Stimulated activated CD8-positive, alpha-beta memory T cell treated with anti-CD3 and anti-CD28 coated beads, Interleukin-4, amount 100 ng/mL, for 4 hours (primary cell): Measurements from ENCODE around the gene ABCC8.

Experiments used
- DNase-seq, 2 donors: peaks; one replicate each; pipeline ENCODE4 v3.0.0-alpha.2; 2020; ENCODE audit warnings: low read depth in 2 of 2, low spot score in 1 of 2

The ABCC8 gene

DNA sequence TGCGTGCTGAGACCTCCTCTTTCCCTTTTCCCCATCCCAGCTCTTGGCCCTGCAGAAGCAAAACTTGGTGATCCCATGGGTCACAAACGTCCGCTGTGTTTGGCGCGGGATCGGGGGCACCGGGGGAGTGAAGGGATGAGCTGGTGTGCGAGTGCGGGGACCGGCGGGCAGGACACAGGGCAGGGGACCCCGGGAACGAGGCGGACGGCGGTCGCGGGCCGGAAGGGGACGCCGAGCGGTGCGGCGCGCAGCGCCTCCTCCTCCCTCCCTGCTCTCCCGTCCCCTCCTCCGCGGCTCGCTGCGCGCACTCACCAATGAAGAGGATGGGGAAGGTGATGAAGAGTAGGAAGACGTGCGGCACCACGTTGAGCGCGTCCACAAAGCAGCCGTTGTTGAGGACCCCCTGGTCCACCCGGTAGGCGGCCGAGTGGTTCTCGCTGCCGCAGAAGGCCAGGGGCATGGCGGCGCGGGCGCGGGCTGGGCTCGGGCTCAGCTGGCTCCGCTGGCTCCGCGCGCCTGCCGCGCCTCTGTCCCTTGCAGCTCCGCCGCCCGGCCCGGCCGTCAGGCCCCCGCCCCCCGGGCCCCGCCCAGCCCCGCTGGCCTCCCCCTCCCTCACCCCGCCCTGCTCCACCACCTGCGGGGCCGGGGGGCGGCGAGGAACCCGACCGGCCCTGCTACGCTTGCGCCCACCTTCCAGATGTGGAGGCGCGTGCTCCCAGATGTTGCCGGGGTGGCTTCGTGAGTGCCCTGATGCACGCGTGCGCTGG, at the start of gene ABCC8:
ABCC8 (minus strand) TSS at position 529 of the 767 bp plus-strand sequence; CDS start at position 460, 69 bp downstream.
- DNase-seq = no peak

DNA sequence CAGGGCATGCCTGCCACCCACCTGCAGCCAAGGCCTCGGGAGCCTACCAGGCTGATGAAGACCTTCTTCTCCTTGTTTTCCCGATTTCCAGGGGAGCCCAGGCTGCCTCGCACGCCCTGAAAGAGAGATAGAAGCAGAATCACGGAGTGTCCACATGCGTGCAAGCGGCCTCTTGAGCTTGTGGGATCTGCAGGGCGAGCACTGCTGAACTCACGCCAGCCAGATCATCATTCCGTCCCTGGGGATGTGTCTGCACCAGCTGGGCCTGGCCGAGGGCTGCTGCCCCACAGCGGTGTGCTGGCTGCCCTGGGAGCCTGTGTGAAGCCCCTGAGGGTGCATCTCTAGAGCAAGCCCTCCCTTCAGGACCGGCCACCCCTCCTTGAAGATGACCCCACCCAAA, 49.7 kb upstream of the ABCC8 start:
- DNase-seq = no peak

DNA sequence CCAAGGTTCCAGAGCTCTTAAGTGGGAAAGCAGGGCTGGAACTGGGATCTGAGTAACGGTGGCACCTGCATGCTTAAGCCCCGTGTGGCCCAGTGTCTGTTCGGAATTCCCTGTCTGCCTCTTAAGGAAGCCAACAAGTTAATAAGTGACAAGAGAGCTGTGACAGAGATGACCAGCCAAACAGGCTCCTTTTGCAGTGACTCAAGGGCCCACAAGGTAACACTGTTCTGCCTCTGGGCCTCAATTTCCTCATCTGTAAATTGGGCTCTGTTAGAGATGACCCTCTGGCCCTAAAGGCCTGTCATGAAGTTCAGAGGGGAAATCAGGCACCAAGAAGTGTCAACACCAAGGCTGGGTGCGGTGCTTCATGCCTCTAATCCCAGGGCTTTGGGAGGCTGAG, 48.9 kb upstream of the ABCC8 start:
- DNase-seq = no peak

DNA sequence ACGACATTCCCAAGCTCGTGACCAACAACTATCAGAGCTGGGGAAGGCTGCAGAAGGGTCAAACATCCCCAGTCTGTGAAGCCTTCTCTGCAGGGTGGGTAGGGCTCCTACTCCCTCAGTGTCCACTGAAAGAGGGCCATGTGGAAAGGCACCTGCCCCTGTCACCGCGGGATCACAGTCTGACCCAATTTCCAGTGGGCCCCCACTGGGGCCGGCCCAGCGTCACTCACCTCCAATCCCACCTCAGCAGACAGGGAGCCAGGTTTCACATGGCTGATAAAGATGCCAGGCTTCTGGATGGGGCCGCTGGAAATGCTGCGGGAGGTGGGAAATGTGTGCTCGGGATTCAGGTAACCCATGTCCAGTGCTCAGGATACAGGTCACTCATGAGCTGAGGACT, 47.6 kb upstream of the ABCC8 start:
- DNase-seq = no peak

DNA sequence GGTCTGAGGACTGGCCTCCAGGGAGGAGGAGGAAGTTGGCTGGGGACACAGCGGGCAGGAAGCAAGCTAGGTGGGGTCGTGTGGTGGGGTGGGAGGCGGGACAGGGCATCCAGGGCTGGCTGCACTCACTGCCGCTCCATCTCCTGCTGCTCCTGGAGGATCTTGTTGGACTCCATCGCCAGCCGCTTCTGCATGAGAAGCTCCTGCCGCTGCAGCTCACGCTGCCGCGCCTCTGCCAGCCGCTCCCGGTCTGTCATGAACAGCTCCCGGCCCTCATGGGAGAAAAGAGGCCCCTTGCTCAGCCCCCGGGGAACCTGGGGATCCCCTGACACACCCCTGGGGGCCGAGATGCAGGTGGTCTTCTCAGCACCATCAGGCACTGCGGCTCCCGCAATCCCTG, 46.0 kb upstream of the ABCC8 start:
- DNase-seq = no peak

DNA sequence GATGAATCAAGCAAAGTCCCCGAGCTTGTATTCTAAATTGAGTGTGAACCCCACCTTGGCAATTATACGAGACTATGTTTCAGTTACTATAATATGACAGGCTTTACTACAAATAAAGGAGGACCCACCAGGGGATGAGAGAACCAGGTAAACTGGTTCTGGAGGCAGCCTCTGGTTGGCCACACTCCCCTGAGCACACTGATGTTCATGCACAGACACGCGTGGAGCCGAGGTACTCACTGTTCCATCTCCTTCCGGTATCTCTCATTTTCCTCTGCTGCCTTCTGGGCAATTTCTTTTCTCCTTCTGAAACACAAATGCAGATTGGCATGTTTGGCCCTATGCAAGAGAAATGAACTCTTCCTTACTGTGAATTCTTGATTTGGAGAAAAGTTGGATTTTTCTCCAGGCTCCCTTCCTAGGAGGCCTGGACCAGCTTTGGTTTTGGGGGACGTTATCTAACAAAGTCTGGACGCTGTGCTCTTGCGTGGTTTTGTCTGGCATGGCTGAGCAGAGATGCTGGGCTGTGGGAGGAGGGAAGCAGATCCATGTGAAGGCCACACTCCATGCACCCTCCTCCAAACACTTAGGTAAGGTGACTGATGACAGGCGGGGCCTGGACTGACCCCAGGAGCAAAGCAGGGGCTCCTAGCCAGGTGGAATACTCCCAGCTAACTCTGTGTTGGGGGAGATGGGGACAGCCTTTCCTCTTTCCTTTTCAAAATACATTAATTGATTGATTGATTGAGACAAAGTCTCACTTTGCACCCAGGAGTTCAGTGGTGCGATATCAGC, 44.7 kb upstream of the ABCC8 start:
- no peak for DNase-seq

DNA sequence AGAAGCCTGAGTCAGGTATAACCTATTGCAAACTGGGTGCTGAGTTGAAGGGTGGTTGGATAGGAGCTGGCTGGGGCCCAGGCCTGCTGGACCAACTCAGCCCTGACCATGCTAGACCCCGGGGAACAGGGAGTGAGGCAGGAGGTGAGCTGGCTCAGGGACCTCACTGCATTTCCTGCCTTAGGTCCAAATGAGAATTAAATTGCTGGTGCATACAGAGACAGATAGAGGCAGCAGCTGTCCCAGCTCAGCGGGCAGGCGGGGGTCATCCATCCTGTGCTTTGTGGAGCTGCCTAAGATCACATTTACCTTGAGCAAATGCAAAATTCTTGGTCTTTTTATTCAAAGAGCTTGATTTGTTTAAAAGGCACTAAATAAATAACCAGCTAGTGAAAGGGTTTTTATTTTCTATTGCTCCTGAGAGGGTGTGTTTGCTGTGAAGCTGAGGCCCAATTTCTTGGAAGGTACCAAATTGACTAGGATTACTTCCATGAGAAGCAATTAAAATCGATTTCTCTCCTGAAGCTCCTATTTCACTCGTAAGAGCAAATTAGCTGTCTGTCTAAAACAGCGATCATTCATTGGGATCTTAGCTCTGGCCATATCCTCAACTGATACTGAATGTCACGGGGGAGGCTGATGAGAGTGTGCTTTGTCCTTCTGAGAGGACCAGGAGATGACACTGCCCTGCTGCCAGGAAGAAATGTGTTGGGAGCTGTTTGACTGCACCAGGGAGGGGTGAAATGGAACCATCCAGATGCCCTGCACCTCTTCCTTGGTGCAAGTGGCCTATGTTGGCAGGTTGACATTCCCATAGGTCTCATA, 42.6 kb upstream of the ABCC8 start:
- no peak for DNase-seq

DNA sequence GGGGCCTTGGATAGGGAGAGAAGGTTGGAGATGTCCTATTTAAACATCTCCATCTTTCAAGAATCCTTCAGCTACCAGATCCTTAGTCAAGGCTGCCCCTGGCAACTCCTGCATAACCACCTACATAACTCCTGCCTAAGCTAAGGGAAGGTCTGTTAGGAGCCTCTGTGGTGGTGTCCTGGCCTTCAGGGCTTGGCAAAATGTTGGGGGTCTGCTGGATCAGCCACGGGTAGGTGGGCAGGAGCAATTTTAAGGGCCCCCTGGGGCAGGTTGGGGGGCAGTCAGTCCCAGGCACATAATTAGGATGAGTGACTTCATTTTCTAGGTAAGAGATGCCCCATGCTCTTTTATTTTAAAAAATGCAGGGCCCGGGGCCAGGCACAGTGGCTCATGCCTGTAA, 41.7 kb upstream of the ABCC8 start:
- no peak for DNase-seq

DNA sequence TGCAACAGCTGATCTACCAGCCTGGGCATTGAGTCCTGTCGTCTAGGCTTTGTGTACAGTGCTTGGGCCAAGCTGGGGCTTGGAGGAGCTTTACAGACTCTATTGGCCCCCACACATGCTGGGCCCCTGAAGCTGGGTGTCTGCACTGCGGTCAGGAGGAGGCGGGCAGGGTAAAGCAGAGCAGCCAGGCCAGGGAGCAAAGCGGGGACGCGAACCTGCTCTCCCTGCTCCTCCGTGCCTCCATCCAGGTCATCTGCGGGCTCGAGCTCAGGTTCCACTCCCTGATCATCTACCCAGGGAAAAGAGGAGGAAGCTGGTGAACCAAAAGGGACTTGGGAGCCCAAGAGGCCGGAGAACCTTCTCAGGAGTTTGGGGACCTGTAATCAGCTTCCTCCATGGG, 40.5 kb upstream of the ABCC8 start:
- DNase-seq = no peak

DNA sequence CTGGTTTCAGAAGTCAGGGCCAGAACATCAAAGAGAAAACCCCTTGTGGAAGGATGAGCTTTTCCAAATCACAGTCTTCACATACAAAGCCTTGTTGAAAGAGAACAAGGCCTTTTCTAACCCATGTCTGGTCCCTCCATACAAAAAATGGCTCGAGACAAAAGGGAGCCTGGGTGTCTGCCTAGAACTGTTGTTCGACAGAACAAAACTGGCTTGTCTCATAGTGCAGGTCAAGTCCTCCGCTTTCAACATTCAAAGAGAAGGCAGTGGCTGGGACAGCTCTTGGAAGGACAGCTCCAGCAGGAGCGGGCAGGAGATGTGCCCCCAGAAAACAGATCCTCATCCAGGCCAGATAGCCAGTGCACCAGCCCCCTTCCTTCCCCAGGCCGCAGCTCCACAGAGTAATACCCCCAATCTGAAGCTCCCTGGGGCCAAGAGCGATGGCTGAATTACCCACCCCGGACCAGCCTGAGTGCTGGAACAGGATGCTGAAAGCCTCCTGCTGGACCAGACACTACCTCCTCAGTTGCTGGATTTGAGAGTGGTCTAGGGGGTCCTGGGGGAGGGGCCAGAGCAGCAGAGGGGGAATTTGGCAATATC, 40.0 kb upstream of the ABCC8 start:
- no peak for DNase-seq

DNA sequence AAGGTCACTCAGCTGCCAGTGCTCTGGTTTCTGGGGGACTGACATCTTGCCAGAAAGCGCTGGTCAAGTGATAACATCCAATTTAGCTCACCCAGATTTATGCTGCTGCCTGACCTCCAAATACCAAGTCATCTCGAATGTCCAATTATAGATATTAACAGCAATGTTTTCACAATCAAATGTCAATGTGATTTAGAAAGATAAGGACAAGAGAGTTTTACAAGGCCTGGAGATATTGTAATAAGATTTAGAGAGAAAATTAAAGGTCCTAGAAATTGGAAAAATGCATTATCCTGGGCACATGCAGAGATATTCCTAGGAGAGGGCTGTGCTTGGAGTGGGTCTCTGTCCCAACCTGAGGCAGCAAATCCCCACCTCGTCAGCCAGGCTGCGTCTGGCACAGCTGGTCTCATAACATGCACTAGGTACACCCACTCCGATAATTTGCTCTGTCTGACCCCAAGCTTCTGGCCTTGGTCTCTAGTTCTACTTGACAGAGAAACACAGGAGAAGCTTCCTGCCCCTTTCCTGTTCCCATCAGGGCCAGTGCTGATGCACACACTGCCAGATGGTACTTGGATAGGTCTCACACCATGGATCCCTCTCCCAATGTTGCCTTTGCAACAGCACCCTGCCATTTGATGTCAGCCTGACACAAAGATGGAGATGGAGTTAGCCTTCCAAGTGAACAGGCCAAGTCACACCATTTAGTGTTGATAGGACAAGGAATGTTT, 39.0 kb upstream of the ABCC8 start:
- no peak for DNase-seq

DNA sequence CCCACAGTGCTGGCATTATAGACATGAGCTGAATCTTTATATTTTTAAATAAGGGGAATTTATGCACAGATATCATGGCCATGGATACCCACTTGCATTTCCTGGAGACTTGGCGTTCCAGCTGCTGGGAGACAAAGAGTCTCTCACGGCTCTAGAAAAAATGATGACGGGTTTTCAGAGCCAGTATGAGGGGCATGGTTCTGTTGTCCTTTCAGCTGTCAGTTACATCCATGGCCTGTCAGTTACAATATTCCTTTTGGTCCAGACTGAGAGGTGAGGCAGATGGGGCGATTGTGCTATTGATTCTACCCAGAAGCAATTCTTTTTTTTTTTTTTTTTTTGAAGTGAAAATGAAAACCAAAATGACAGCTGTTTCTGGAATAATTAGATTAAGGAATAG, 37.8 kb upstream of the ABCC8 start:
- no peak for DNase-seq

DNA sequence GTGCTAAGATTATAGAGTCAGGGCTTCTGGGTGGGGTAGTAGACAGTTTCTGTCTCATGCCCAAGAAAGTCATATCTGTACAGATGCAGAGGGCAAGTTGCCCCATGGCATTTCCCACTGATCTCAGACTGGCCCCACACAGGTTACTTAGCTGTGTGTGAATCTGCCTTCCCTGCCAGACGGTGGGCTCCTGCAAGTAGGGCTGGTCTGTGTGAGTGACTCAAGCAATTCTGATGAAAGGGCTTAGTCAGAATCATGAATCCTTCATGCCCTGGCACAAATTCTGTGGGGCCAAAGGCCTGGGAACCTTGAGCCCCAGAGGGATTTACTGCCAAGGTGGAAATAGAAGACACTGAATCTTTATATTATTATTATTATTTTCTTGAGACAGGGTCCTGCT, 37.2 kb upstream of the ABCC8 start:
- DNase-seq = no peak

DNA sequence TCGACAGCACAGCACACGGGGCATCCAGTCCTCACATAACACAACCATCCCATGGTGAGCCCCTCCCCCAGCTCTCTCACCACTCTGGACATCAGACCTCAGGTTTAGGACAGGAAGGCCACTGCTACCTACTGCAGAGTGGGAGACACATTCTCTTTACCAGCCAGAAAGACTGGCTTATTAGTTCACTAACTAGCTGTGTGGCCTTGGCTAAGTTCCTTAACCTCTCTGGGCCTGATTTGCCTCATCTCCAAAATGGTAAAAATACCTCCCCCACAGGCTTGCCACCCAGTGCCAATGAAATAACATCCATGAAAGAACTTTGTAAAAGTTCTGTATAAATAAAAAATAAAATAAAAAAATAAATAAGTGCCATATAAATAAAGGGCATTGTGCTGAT, 35.5 kb upstream of the ABCC8 start:
- no peak for DNase-seq

DNA sequence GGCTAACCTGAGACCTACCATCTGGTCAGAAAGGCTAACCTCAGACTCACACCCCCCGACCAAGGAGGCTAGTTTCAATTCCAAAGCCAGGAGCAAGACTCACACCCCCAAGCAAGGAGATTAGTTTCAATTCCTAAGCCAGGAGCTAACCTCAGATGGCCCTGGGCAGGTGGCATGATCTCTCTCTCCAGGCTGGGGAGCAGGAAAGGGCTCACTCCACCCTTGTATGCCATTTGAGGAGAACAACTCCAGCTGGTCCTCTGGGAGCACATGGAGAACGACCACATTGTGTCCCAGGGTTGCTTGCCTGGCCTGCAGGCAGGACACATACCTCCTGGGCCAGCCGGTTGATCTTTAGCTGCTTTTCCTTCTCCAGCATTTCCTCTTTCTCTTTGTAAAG, 34.9 kb upstream of the ABCC8 start:
- DNase-seq = no peak

DNA sequence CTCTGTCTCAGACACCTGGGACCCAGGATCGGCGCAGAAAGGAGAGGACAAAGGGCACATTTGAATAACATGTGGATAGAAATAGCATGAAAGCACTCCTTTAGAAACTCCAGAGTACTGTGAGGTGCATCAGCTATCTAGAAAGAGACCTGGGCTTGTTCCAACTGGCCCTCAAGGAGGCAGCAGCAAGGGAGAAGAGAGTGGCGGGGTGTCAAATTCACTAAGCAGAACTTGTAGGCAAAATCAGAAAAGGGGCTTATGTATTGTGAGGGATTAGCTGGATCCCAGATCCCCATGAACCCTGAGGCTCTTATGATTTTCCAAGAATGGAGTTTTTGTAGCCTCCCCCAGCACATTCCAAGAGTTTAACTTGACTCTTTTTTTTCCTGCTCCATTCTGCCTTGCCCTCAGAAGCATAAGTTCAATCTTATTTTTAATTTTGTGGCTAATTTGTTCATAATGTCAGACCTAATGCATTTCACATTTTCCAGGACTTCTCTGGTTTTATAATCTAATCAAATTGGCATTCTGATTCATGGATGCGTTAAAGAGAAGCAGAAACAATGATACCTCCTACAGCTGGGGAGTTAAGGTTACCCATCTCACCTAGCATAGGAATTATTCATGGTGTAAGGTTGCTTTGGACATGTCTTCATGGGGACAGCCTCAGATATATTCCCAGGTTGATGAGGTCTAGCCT, 34.0 kb upstream of the ABCC8 start:
- DNase-seq = no peak

DNA sequence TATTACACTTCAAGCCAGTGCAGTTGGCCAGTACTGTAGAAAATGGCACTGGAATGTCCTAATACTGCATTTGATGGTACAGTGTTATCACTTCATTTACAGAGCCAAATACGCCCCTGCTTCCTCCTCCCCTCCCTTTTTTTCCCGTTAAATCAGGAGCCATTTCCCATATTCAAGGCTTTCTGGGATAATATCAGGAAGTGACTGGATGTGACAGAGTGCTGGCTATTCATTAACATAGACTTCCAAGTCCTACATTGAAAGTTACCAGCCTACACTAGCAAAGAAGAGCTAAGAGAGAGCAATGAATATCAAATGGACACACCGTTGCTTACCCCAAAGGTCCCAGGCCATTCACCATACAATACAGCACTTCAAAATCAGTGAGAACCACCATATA, 32.1 kb upstream of the ABCC8 start:
- no peak for DNase-seq

DNA sequence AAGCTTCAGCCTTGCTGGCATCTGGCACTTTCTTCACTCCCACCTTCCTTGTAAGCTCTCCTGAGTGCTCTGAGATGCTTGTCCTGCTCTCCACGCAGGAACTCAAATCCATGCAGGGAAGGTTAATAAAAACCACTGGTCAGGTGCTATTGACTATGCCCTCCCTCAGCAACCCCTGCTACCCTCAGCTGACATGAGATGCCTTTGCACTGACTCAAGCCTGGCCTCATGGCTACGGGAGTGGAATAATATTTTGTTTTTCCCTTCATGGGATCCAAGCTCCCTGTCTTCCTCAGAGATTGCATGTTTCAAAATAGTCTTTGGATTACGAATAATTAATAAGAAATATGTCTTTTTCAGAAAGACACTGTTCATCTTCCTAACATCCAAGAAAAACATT, 31.7 kb upstream of the ABCC8 start:
- no peak for DNase-seq

DNA sequence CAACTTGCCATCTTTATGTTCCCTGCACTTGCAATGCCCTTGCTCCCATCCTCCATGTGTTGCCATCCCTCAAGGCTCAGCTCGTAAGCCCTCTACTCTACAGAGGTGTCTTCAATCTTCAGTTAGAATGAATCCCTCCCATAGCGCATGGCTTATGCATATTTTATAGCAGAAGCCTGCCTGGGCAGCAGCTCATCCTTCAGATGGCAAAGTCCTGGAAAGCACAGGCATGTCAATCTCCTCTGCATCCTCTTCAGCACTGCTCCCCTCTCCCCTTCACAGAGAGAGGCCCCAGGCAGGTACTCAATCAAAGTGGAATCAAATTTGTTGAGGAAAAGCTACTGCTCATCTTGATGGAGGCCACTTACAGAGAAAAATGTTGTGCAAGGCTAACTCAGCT, 31.1 kb upstream of the ABCC8 start:
- no peak for DNase-seq

DNA sequence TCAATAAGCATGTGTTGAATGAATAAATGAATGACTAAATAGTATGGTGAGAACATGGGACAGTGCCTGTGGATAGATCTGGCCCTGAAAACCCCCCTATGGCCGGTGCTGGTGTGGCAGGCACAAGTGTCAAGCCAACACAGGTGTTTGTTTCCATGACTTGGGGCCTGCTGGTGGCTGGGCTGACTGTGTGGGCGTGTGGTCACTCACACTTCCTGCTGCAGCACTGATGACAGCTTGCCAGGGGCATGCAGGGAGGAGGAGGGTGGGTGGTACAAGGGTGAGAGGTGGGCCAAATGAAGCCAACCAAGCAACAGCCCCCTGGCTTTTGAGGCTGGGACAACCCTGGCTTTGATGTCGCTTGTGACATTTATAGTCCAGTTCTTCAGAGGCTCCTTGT, 30.3 kb upstream of the ABCC8 start:
- DNase-seq = no peak
